ENCODE results near the gene BPIFB1.

The BPIFB1 gene

GRCh38 chr20:33299111-33299603, 16.1 kb downstream of the BPIFB1 start:
- Mint-ChIP-seq H3K4me3 (no peak overlapping the region), H3K27ac (no peak overlapping the region), H3K27me3 (ENCODE audit: low read depth) (peaks cover 19% of the 10 kb centered on the region), H3K36me3 (ENCODE audit: low read depth) (no peaks in the 10 kb centered on the region), H3K9me3 (no peaks in the 10 kb centered on the region), H3K4me1 (ENCODE audit: low read depth) (peaks cover 6% of the 10 kb centered on the region)

DNA sequence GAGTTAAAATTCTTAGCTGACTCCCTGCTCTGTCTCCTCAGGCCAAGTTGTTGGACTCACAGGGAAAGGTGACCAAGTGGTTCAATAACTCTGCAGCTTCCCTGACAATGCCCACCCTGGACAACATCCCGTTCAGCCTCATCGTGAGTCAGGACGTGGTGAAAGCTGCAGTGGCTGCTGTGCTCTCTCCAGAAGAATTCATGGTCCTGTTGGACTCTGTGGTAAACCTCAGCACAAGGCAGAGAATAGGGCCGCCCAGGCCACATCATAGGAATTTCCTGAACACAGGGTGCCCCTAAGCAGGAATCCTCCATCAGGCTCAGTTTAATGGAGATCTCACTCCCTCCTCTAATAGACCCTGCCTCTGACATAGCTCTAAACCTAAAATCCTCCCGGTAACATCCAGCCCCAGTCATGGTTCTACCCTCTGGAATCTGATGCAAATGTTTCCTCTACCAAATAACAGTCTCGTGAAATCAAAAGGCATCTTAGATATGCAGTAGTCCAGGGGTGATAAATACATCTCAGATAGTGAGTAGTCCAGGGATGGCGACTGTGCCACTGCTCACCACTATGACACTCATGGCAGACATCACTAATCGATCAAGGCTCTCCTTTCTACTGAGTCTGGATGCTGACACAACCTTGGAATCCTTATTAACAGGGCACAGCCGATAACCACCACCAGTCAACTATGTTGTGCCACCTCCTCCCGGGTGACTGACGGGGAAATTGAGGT, 18.3 kb downstream of the BPIFB1 start:
- Mint-ChIP-seq H3K27me3 (ENCODE audit: low read depth) (peaks cover 11% of the 10 kb centered on the region), H3K36me3 (ENCODE audit: low read depth) (no peaks in the 10 kb centered on the region), H3K9me3 (no peaks in the 10 kb centered on the region), H3K27ac (no peak overlapping the region), H3K4me1 (ENCODE audit: low read depth) (peaks cover 6% of the 10 kb centered on the region), H3K4me3 (no peak overlapping the region)

DNA sequence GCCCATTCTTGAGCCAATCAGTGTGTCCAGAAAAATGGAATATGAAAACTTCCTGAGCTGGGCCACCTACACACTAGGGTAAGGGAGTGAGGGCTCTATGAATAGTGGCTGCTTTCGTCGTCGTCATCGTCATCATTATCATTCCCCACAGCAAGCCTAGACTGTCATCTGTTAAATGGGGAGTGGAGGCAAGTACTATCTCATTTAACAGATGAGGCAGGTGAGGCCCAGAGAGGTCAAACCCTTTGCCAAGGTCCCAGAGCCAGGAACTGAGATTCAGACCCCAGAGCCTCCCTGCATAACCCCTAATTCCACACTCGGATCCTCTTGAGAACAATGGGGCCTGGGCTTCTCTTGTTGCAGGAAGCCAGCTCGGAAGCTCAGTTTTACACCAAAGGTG, 20.6 kb downstream of the BPIFB1 start:
- Mint-ChIP-seq H3K9me3 (no peaks in the 10 kb centered on the region), H3K36me3 (ENCODE audit: low read depth) (no peaks in the 10 kb centered on the region), H3K27ac (no peak overlapping the region), H3K4me3 (no peak overlapping the region), H3K27me3 (ENCODE audit: low read depth) (peaks cover under 1% of the 10 kb centered on the region), H3K4me1 (ENCODE audit: low read depth) (peaks cover 6% of the 10 kb centered on the region)

DNA sequence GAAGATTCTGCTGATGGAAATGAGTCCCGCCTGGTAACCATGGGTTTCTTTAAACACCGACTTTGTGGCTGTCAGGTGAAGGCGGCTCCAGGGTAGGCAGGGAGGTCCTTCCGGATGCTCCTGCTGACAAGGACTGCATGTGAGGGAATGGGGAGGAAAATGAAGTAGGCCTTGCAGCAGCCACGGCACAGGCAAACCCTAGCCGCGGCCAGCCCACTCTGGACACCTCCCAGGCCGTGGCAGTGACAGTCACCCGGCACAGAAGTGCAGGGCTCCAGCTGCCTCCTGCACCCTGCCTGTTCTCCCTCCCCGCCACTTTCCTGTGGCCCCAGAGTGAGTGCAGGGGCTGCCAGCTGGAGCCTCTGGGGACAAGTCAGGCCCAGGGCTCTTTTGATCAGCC, 21.0 kb downstream of the BPIFB1 start:
- Mint-ChIP-seq H3K9me3 (no peaks in the 10 kb centered on the region), H3K36me3 (ENCODE audit: low read depth) (no peaks in the 10 kb centered on the region), H3K27me3 (ENCODE audit: low read depth) (no peaks in the 10 kb centered on the region), H3K4me3 (no peak overlapping the region), H3K27ac (no peak overlapping the region), H3K4me1 (ENCODE audit: low read depth) (peaks cover 6% of the 10 kb centered on the region)

DNA sequence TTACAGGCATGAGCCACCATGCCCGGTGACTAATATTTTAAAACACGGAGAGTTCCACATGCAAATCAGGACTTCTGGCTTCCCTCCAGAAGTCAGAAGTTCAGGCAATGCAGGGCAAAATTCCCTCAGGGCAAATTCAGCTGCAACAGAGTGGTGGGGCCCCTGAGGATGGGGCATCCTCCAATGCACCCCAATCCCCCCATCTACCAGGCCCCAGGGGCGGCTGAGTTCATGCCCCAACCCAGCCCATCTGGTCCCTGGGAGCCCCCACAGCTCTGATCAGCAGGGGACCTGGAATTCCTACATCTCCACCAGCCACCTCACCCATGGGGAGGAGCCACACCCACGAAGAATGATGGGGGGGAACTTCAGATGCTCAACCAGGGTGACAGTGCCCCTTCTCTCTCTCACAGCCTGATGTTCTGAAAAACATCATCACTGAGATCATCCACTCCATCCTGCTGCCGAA, 22.6 kb downstream of the BPIFB1 start:
- Mint-ChIP-seq H3K36me3 (ENCODE audit: low read depth) (no peaks in the 10 kb centered on the region), H3K4me1 (ENCODE audit: low read depth) (peaks cover 4% of the 10 kb centered on the region), H3K4me3 (no peak overlapping the region), H3K27me3 (ENCODE audit: low read depth) (no peaks in the 10 kb centered on the region), H3K9me3 (no peaks in the 10 kb centered on the region), H3K27ac (no peak overlapping the region)

DNA sequence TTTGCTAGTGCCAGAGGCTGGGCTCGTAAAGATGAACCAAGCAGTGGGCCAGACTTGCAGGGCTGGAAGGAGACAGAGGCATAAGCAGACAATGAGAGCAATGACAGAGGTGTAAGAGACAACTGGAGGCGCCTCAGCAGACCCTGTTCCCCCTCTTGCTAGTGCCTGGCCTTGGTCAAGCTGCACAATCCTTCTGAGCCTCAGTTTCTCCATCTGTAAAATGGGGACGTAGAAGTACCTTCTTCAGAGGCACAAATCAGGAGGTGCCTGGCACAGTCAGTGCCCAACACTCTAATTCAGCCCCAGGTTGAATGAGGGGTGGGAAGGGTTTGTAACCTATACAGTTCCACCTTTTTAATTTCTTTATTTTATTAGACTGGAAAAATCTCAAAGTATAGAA, 23.2 kb downstream of the BPIFB1 start:
- Mint-ChIP-seq H3K4me1 (ENCODE audit: low read depth) (no peaks in the 10 kb centered on the region), H3K36me3 (ENCODE audit: low read depth) (no peaks in the 10 kb centered on the region), H3K27ac (no peak overlapping the region), H3K27me3 (ENCODE audit: low read depth) (no peaks in the 10 kb centered on the region), H3K4me3 (no peak overlapping the region), H3K9me3 (no peaks in the 10 kb centered on the region)

GRCh38 chr20:33306807-33307206, 23.8 kb downstream of the BPIFB1 start:
- no peak overlapping the region for H3K27ac Mint-ChIP-seq
- H3K9me3 Mint-ChIP-seq: no peaks in the 10 kb centered on the region
- no peaks in the 10 kb centered on the region for H3K4me1 Mint-ChIP-seq (ENCODE audit: low read depth)
- no peaks in the 10 kb centered on the region for H3K36me3 Mint-ChIP-seq (ENCODE audit: low read depth)
- H3K27me3 Mint-ChIP-seq (ENCODE audit: low read depth): no peaks in the 10 kb centered on the region
- H3K4me3 Mint-ChIP-seq: no peak overlapping the region

DNA sequence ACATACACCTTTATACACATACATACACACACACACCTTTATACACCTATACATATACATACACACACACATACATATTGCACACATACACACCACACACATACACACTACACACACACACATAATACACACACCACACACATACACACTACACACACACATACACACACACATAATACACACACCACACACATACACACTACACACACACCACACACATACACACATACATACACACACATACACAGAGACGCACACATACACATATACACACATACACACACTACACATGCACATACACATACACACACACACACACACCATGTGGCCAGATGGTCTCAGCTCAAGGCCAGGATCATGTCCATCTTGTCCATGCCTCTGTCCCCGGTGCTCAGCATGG, 25.7 kb downstream of the BPIFB1 start:
- H3K4me1 Mint-ChIP-seq (ENCODE audit: low read depth): no peaks in the 10 kb centered on the region
- H3K27me3 Mint-ChIP-seq (ENCODE audit: low read depth): no peaks in the 10 kb centered on the region
- no peak overlapping the region for H3K4me3 Mint-ChIP-seq
- H3K9me3 Mint-ChIP-seq: no peaks in the 10 kb centered on the region
- H3K36me3 Mint-ChIP-seq (ENCODE audit: low read depth): no peaks in the 10 kb centered on the region
- no peak overlapping the region for H3K27ac Mint-ChIP-seq

DNA sequence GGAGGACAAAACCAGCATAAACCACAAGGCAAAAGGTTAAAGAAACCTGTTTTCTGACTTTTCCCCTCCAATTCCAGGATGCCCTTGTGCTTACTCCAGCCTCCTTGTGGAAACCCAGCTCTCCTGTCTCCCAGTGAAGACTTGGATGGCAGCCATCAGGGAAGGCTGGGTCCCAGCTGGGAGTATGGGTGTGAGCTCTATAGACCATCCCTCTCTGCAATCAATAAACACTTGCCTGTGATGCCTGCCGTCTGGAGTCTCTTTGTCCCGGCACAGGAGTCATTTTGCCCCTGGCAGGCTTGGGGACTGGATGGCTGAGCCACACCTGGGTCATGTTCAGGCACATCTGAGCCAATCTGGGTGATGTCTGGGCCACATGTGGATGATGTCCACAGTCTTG, 26.6 kb downstream of the BPIFB1 start:
- no peaks in the 10 kb centered on the region for H3K4me1 Mint-ChIP-seq (ENCODE audit: low read depth)
- no peaks in the 10 kb centered on the region for H3K27me3 Mint-ChIP-seq (ENCODE audit: low read depth)
- H3K9me3 Mint-ChIP-seq: no peaks in the 10 kb centered on the region
- no peak overlapping the region for H3K4me3 Mint-ChIP-seq
- H3K27ac Mint-ChIP-seq: no peak overlapping the region
- H3K36me3 Mint-ChIP-seq (ENCODE audit: low read depth): no peaks in the 10 kb centered on the region

DNA sequence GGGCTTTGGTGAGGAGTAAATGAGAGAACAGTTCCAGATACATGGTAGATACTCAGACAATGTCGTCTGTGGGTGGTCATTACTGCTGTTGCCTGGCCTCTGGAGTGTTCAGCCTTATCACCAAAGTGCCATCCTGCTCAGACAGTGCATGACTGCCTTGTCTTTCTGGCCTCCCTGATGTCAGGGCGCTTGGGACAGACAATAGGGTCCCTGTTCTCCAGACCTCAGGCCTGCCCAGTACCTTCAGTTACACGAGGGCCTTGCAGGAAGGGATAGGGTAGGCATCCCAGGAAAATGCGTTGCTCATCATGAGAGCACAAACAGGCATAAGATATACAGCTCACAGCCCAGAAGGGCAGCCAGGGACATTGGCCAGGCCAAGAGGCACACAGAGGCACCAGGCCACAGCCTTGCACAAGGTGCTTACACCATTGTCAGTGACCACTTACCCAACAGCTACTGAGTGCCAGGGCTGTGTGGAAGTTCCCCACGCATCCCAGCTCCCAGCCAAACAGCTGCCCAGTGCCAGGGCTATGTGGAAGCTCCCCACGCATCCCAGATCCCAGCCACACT, 27.4 kb downstream of the BPIFB1 start:
- Mint-ChIP-seq H3K27me3 (ENCODE audit: low read depth) (no peaks in the 10 kb centered on the region), H3K4me3 (no peak overlapping the region), H3K27ac (no peak overlapping the region), H3K36me3 (ENCODE audit: low read depth) (no peaks in the 10 kb centered on the region), H3K4me1 (ENCODE audit: low read depth) (no peaks in the 10 kb centered on the region), H3K9me3 (no peaks in the 10 kb centered on the region)

GRCh38 chr20:33311011-33311410, 28.0 kb downstream of the BPIFB1 start:
- Mint-ChIP-seq H3K4me1 (ENCODE audit: low read depth) (no peaks in the 10 kb centered on the region), H3K4me3 (no peak overlapping the region), H3K36me3 (ENCODE audit: low read depth) (no peaks in the 10 kb centered on the region), H3K27me3 (ENCODE audit: low read depth) (no peaks in the 10 kb centered on the region), H3K9me3 (no peaks in the 10 kb centered on the region), H3K27ac (no peak overlapping the region)

DNA sequence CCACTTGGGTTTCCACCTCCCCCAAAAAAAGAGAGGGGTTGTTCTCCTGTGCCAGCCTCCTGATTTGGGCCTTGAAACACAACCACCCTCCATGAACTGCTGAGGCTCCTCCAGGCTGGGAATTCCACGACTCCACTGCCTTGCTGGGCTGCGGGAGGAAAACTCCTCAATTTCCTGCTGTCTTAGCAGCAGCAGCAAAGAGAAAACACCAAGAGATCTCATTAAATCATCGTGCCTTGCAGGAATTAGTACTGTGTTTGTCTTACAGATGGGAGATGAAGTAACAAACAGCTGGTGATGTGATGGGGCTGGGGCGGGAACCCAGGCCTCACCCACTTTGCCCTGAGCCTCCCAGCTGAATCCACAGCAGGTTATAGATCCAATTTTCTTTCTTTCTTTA, 29.0 kb downstream of the BPIFB1 start:
- no peak overlapping the region for H3K27ac Mint-ChIP-seq
- H3K27me3 Mint-ChIP-seq (ENCODE audit: low read depth): no peaks in the 10 kb centered on the region
- H3K9me3 Mint-ChIP-seq: no peaks in the 10 kb centered on the region
- H3K4me3 Mint-ChIP-seq: no peak overlapping the region
- no peaks in the 10 kb centered on the region for H3K36me3 Mint-ChIP-seq (ENCODE audit: low read depth)
- H3K4me1 Mint-ChIP-seq (ENCODE audit: low read depth): no peaks in the 10 kb centered on the region

DNA sequence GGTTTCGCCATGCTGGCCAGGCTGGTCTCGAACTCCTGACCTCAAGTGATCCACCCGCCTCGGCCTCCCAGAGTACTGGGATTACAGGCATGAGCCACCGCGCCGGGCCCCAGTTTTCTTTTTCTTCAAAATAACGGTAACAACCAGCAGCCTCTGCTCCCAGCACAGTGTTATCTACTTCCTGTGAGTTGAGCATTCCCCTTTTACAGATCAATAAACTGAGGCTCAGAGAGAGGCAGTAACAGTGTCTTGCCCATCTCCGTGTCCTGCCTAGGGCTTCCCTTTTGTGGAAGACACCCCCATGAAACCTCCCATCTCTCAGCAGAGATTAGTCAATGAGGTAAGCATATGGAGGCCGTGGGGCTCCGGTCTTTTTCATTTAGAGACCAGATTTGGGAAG, 29.6 kb downstream of the BPIFB1 start:
- Mint-ChIP-seq H3K9me3 (no peaks in the 10 kb centered on the region), H3K4me1 (ENCODE audit: low read depth) (no peaks in the 10 kb centered on the region), H3K4me3 (no peak overlapping the region), H3K27me3 (ENCODE audit: low read depth) (no peaks in the 10 kb centered on the region), H3K27ac (no peak overlapping the region), H3K36me3 (ENCODE audit: low read depth) (no peaks in the 10 kb centered on the region)

DNA sequence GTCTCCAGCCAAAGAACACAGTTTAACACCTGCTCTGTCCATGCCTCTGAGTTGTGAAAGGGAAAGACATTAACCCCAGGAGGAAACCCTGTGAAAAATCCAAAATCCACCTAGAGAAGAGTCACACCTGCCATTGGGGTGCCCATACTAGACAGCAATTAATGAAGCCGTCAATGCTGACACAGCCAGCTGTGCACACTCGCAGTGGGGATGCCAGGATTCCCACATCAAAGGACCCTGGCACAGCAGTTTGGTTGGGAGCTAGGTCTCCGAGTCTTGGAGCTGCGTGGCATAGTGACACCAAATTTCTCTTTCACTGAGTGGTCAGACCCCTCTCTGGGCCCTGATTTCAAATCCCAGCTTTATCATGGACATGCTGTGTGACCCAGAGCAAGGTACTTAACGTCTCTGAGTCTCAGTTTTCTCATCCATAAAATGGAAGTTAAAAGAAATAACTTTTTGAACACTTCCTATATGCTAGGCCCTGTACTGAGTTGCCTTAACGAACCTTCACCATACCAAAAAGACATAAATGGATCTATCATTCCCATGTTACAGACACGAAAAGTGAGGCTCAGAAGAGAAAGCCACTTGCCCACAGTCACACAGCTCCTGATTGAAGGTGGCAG, 30.8 kb downstream of the BPIFB1 start:
- Mint-ChIP-seq H3K27me3 (ENCODE audit: low read depth) (peaks cover 2% of the 10 kb centered on the region), H3K36me3 (ENCODE audit: low read depth) (no peaks in the 10 kb centered on the region), H3K27ac (no peak overlapping the region), H3K4me3 (no peak overlapping the region), H3K9me3 (no peaks in the 10 kb centered on the region), H3K4me1 (ENCODE audit: low read depth) (no peaks in the 10 kb centered on the region)

DNA sequence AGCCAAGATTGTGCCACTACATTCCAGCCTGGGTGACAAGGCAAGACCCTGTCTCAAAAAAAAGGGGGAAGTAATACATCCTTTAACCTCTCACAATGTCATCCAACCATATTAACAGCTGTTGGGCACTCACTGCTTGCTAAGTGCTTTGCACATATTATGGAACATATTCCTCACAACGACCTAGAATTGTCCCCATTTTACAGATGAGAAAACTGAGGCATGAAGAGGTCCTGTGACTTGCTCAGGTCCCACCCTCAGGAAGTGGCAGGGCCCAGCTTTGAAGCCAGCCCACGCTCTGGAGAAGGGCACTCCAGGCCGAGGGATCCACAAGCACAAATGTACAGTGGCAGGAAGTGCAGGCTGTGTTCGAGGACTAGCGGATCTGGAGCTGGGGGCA, 33.3 kb downstream of the BPIFB1 start:
- Mint-ChIP-seq H3K4me1 (ENCODE audit: low read depth) (no peaks in the 10 kb centered on the region), H3K36me3 (ENCODE audit: low read depth) (no peaks in the 10 kb centered on the region), H3K9me3 (no peaks in the 10 kb centered on the region), H3K27me3 (ENCODE audit: low read depth) (peaks cover 2% of the 10 kb centered on the region), H3K4me3 (no peak overlapping the region), H3K27ac (no peak overlapping the region)

Data from T-helper 1 cell treated with Interleukin-12 subunit alpha and Interleukin-12 subunit beta and Interleukin-4 antibody, amounts not matched to agents 30 μg/mL and 1 μg/mL, for 36 hours (primary cell).